ENCODE measurements around the gene ABT1. TPM values are rescaled to one million over a fixed set of nuclear protein-coding genes. Genes with fewer than 3 reads are reported as not detected.

The ABT1 gene
- total and polyA plus RNA-seq, 4 donors, result 8.4 to 10.7 (median 10.5) TPM

GRCh38 chr6:26569433-26569764, 27.4 kb upstream of the ABT1 start:
- no peaks in the 10 kb centered on the region for H3K9me3 ChIP-seq (ENCODE audit: control insufficient read depth, low read length)
- H3K36me3 ChIP-seq (ENCODE audit: control insufficient read depth in 1 of 2, insufficient read depth in 2 of 2, low read length in 1 of 2), result no peaks in the 10 kb centered on the region
- intact Hi-C loops (cut with DNase I), result loop anchor here (2.0 to 5.0 kb wide), 3 partner anchors 15 to 227 kb away; no protein-coding TSS in a partner anchor
- no peak overlapping the region for H3K4me3 ChIP-seq (ENCODE audit: low read length in 2 of 2)
- H3K27ac ChIP-seq (ENCODE audit: low read depth in 1 of 2, low read length in 2 of 2), result peak overlapping the region in 1 of 2 donors; percentile 44
- ATAC-seq (ENCODE audit: low FRiP score) (no peak), DNase-seq (no peak)
- 10 to 17% methylated on average over 2 of the region's 2 CpGs for WGBS, 2 donors
- no peaks in the 10 kb centered on the region for H3K27me3 ChIP-seq (ENCODE audit: control insufficient read depth in 1 of 2, insufficient read depth in 2 of 2, low read length in 1 of 2)
- H3K4me1 ChIP-seq (ENCODE audit: control insufficient read depth in 1 of 2, insufficient read depth in 2 of 2, low read length in 2 of 2), result peaks cover 0 to 2% of the 10 kb centered on the region in 2 donors

- Histone ChIP-seq H3K4me1 (ENCODE audit: control insufficient read depth in 1 of 2, insufficient read depth in 2 of 2, low read length in 2 of 2) (peaks cover 0 to 2% of the 10 kb centered on the region in 2 donors), H3K27ac (ENCODE audit: low read depth in 1 of 2, low read length in 2 of 2) (no peak overlapping the region), H3K36me3 (ENCODE audit: control insufficient read depth in 1 of 2, insufficient read depth in 2 of 2, low read length in 1 of 2) (no peaks in the 10 kb centered on the region), H3K4me3 (ENCODE audit: low read length in 2 of 2) (no peak overlapping the region), H3K27me3 (ENCODE audit: control insufficient read depth in 1 of 2, insufficient read depth in 2 of 2, low read length in 1 of 2) (no peaks in the 10 kb centered on the region), H3K9me3 (ENCODE audit: control insufficient read depth, low read length) (no peaks in the 10 kb centered on the region)
- intact Hi-C loops (cut with DNase I), result no loop called here
- ATAC-seq (ENCODE audit: low FRiP score), result no peak
- DNase-seq, result no peak
- 78 to 81% methylated on average over 21 of the region's 21 CpGs for WGBS, 2 donors
Measured at GRCh38 chr6:26570027-26570809, 26.5 kb upstream of the ABT1 start.

GRCh38 chr6:26571592-26572296, 25.0 kb upstream of the ABT1 start:
- DNase-seq (peak; percentile 65 to 79), ATAC-seq (ENCODE audit: low FRiP score) (peak; percentile 77)
- Histone ChIP-seq H3K27me3 (ENCODE audit: control insufficient read depth in 1 of 2, insufficient read depth in 2 of 2, low read length in 1 of 2) (no peaks in the 10 kb centered on the region), H3K36me3 (ENCODE audit: control insufficient read depth in 1 of 2, insufficient read depth in 2 of 2, low read length in 1 of 2) (no peaks in the 10 kb centered on the region), H3K9me3 (ENCODE audit: control insufficient read depth, low read length) (no peaks in the 10 kb centered on the region), H3K4me3 (ENCODE audit: low read length in 2 of 2) (peak overlapping the region; percentile 1 to 34), H3K27ac (ENCODE audit: low read depth in 1 of 2, low read length in 2 of 2) (peak overlapping the region in 1 of 2 donors; percentile 45), H3K4me1 (ENCODE audit: control insufficient read depth in 1 of 2, insufficient read depth in 2 of 2, low read length in 2 of 2) (peaks cover 0 to 2% of the 10 kb centered on the region in 2 donors)
- WGBS, 2 donors, result 7 to 8% methylated on average over 24 of the region's 24 CpGs
- intact Hi-C loops (cut with DNase I), result loop anchor here in 1 of 2 donors (2.0 kb wide), 1 partner anchor 23 kb away; no protein-coding TSS in a partner anchor

- intact Hi-C loops (cut with DNase I), result no loop called here
- 64 to 68% methylated on average over 10 of the region's 10 CpGs for WGBS, 2 donors
Measured at GRCh38 chr6:26575494-26575939, 21.2 kb upstream of the ABT1 start.

GRCh38 chr6:26576407-26576843, 20.3 kb upstream of the ABT1 start:
- Histone ChIP-seq H3K4me1 (ENCODE audit: control insufficient read depth in 1 of 2, insufficient read depth in 2 of 2, low read length in 2 of 2) (peaks cover 0 to 2% of the 10 kb centered on the region in 2 donors), H3K4me3 (ENCODE audit: low read length in 2 of 2) (no peak overlapping the region), H3K36me3 (ENCODE audit: control insufficient read depth in 1 of 2, insufficient read depth in 2 of 2, low read length in 1 of 2) (no peaks in the 10 kb centered on the region), H3K9me3 (ENCODE audit: control insufficient read depth, low read length) (peaks cover 1% of the 10 kb centered on the region), H3K27ac (ENCODE audit: low read depth in 1 of 2, low read length in 2 of 2) (no peak overlapping the region), H3K27me3 (ENCODE audit: control insufficient read depth in 1 of 2, insufficient read depth in 2 of 2, low read length in 1 of 2) (no peaks in the 10 kb centered on the region)
- ATAC-seq (ENCODE audit: low FRiP score), result no peak
- no peak for DNase-seq
- intact Hi-C loops (cut with DNase I), result no loop called here
- 62 to 63% methylated on average over 7 of the region's 7 CpGs for WGBS, 2 donors

More at GRCh38 chr6:26575494-26575939, 21.2 kb upstream of the ABT1 start:
- Histone ChIP-seq H3K4me1 (ENCODE audit: control insufficient read depth in 1 of 2, insufficient read depth in 2 of 2, low read length in 2 of 2) (peaks cover 0 to 2% of the 10 kb centered on the region in 2 donors), H3K36me3 (ENCODE audit: control insufficient read depth in 1 of 2, insufficient read depth in 2 of 2, low read length in 1 of 2) (no peaks in the 10 kb centered on the region), H3K4me3 (ENCODE audit: low read length in 2 of 2) (no peak overlapping the region), H3K27ac (ENCODE audit: low read depth in 1 of 2, low read length in 2 of 2) (no peak overlapping the region), H3K9me3 (ENCODE audit: control insufficient read depth, low read length) (peaks cover 1% of the 10 kb centered on the region), H3K27me3 (ENCODE audit: control insufficient read depth in 1 of 2, insufficient read depth in 2 of 2, low read length in 1 of 2) (no peaks in the 10 kb centered on the region)
- no peak for DNase-seq
- no peak for ATAC-seq (ENCODE audit: low FRiP score)

GRCh38 chr6:26576929-26577719, 19.6 kb upstream of the ABT1 start:
- Histone ChIP-seq H3K9me3 (ENCODE audit: control insufficient read depth, low read length) (peaks cover 1% of the 10 kb centered on the region), H3K4me3 (ENCODE audit: low read length in 2 of 2) (no peak overlapping the region), H3K4me1 (ENCODE audit: control insufficient read depth in 1 of 2, insufficient read depth in 2 of 2, low read length in 2 of 2) (no peaks in the 10 kb centered on the region), H3K27ac (ENCODE audit: low read depth in 1 of 2, low read length in 2 of 2) (no peak overlapping the region), H3K27me3 (ENCODE audit: control insufficient read depth in 1 of 2, insufficient read depth in 2 of 2, low read length in 1 of 2) (no peaks in the 10 kb centered on the region), H3K36me3 (ENCODE audit: control insufficient read depth in 1 of 2, insufficient read depth in 2 of 2, low read length in 1 of 2) (no peaks in the 10 kb centered on the region)
- ATAC-seq (ENCODE audit: low FRiP score), result no peak
- WGBS, 2 donors, result 8% methylated on average over 31 of the region's 31 CpGs
- DNase-seq, result peak in 1 of 2 donors; percentile 78
- intact Hi-C loops (cut with DNase I), result no loop called here

- Histone ChIP-seq H3K4me1 (ENCODE audit: control insufficient read depth in 1 of 2, insufficient read depth in 2 of 2, low read length in 2 of 2) (no peaks in the 10 kb centered on the region), H3K4me3 (ENCODE audit: low read length in 2 of 2) (no peak overlapping the region), H3K27me3 (ENCODE audit: control insufficient read depth in 1 of 2, insufficient read depth in 2 of 2, low read length in 1 of 2) (no peaks in the 10 kb centered on the region), H3K9me3 (ENCODE audit: control insufficient read depth, low read length) (peaks cover 1% of the 10 kb centered on the region), H3K36me3 (ENCODE audit: control insufficient read depth in 1 of 2, insufficient read depth in 2 of 2, low read length in 1 of 2) (no peaks in the 10 kb centered on the region), H3K27ac (ENCODE audit: low read depth in 1 of 2, low read length in 2 of 2) (no peak overlapping the region)
- WGBS, 2 donors, result 10 to 12% methylated on average over 16 to 17 of the region's 17 CpGs
- intact Hi-C loops (cut with DNase I), result no loop called here
- no peak for DNase-seq
- no peak for ATAC-seq (ENCODE audit: low FRiP score)
Measured at GRCh38 chr6:26577720-26578072, 19.1 kb upstream of the ABT1 start.

GRCh38 chr6:26578279-26578678, 18.5 kb upstream of the ABT1 start:
- H3K9me3 ChIP-seq (ENCODE audit: control insufficient read depth, low read length), result peaks cover 1% of the 10 kb centered on the region
- intact Hi-C loops (cut with DNase I), result no loop called here
- 85% methylated on average over 6 of the region's 6 CpGs for WGBS, 2 donors
- no peak for DNase-seq
- no peak overlapping the region for H3K4me3 ChIP-seq (ENCODE audit: low read length in 2 of 2)
- no peaks in the 10 kb centered on the region for H3K36me3 ChIP-seq (ENCODE audit: control insufficient read depth in 1 of 2, insufficient read depth in 2 of 2, low read length in 1 of 2)
- H3K4me1 ChIP-seq (ENCODE audit: control insufficient read depth in 1 of 2, insufficient read depth in 2 of 2, low read length in 2 of 2), result no peaks in the 10 kb centered on the region
- H3K27ac ChIP-seq (ENCODE audit: low read depth in 1 of 2, low read length in 2 of 2), result no peak overlapping the region
- no peaks in the 10 kb centered on the region for H3K27me3 ChIP-seq (ENCODE audit: control insufficient read depth in 1 of 2, insufficient read depth in 2 of 2, low read length in 1 of 2)
- no peak for ATAC-seq (ENCODE audit: low FRiP score)
